Measurements from ENCODE around the gene AGAP5.
"Not testable (repeated sequence)": the region's sequence is repeated elsewhere in the genome, so short reads cannot be mapped to it uniquely, and the experiment has no call there.

Gene AGAP5

GRCh38 chr10:73714483-73714882 is 16.6 kb upstream of the AGAP5 start:
- DNase-seq (ENCODE audit: low read depth in 2 of 2), result not testable (repeated sequence)

GRCh38 chr10:73713912-73714311 is 16.0 kb upstream of the AGAP5 start:
- not testable (repeated sequence) for DNase-seq (ENCODE audit: low read depth in 2 of 2)

GRCh38 chr10:73711683-73712082 is 13.8 kb upstream of the AGAP5 start:
- DNase-seq (ENCODE audit: low read depth in 2 of 2), result not testable (repeated sequence)

GRCh38 chr10:73708122-73708521 is 10.2 kb upstream of the AGAP5 start:
- DNase-seq (ENCODE audit: low read depth in 2 of 2), result not testable (repeated sequence)

GRCh38 chr10:73707628-73708027 is 9.7 kb upstream of the AGAP5 start:
- DNase-seq (ENCODE audit: low read depth in 2 of 2), result not testable (repeated sequence)

GRCh38 chr10:73706488-73706887 is 8.6 kb upstream of the AGAP5 start:
- DNase-seq (ENCODE audit: low read depth in 2 of 2), result not testable (repeated sequence)

- not testable (repeated sequence) for DNase-seq (ENCODE audit: low read depth in 2 of 2)
These were observed 7.7 kb upstream of the AGAP5 start for GRCh38 chr10:73705506-73706072.

GRCh38 chr10:73703924-73704323 is 6.0 kb upstream of the AGAP5 start:
- DNase-seq (ENCODE audit: low read depth in 2 of 2), result not testable (repeated sequence)

- DNase-seq (ENCODE audit: low read depth in 2 of 2), result not testable (repeated sequence)
These were observed 910 bp upstream of the AGAP5 start for GRCh38 chr10:73698819-73699218.

- not testable (repeated sequence) for DNase-seq (ENCODE audit: low read depth in 2 of 2)
These were observed 2.6 kb downstream of the AGAP5 start for GRCh38 chr10:73695302-73695701.

- not testable (repeated sequence) for DNase-seq (ENCODE audit: low read depth in 2 of 2)
These were observed 7.2 kb downstream of the AGAP5 start for GRCh38 chr10:73690755-73691154.

- not testable (repeated sequence) for DNase-seq (ENCODE audit: low read depth in 2 of 2)
These were observed 8.3 kb downstream of the AGAP5 start for GRCh38 chr10:73689596-73689995.

- DNase-seq (ENCODE audit: low read depth in 2 of 2), result not testable (repeated sequence)
These were observed 10.3 kb downstream of the AGAP5 start for GRCh38 chr10:73687641-73688040.

- not testable (repeated sequence) for DNase-seq (ENCODE audit: low read depth in 2 of 2)
These were observed 23.4 kb downstream of the AGAP5 start for GRCh38 chr10:73674546-73674945.

- DNase-seq (ENCODE audit: low read depth in 2 of 2), result not testable (repeated sequence)
These were observed 29.5 kb downstream of the AGAP5 start for GRCh38 chr10:73668378-73668777.

- DNase-seq (ENCODE audit: low read depth in 2 of 2), result not testable (repeated sequence)
These were observed 31.6 kb downstream of the AGAP5 start for GRCh38 chr10:73666153-73666809.

GRCh38 chr10:73665581-73665980 is 32.3 kb downstream of the AGAP5 start:
- not testable (repeated sequence) for DNase-seq (ENCODE audit: low read depth in 2 of 2)

- DNase-seq (ENCODE audit: low read depth in 2 of 2), result not testable (repeated sequence)
These were observed 33.5 kb downstream of the AGAP5 start for GRCh38 chr10:73664156-73665040.

- not testable (repeated sequence) for DNase-seq (ENCODE audit: low read depth in 2 of 2)
These were observed 34.3 kb downstream of the AGAP5 start for GRCh38 chr10:73663621-73664020.

GRCh38 chr10:73662705-73663104 is 35.2 kb downstream of the AGAP5 start:
- DNase-seq (ENCODE audit: low read depth in 2 of 2), result not testable (repeated sequence)

GRCh38 chr10:73655990-73656298 is 42.0 kb downstream of the AGAP5 start, which contains the start of gene SYNPO2L:
TSS of gene SYNPO2L (minus strand) at chr10:73656029. CDS start at chr10:73655922, 107 bp downstream.
- no peak for DNase-seq (ENCODE audit: low read depth in 2 of 2)

- DNase-seq (ENCODE audit: low read depth in 2 of 2), result no peak
These were observed 42.5 kb downstream of the AGAP5 start for GRCh38 chr10:73655257-73655989.

Data from stimulated activated CD4-positive, alpha-beta T cell treated with anti-CD3 and anti-CD28 coated beads, Interleukin-1b, Interleukin-23, amount 100 ng/mL, for 4 hours (primary cell).